Right cardiac atrium (tissue), 5 donors: ENCODE measurements around the gene CNTRL. TPM values are rescaled to one million over a fixed set of nuclear protein-coding genes. Genes with fewer than 3 reads are reported as not detected.
"Not testable (repeated sequence)": the region's sequence is repeated elsewhere in the genome, so short reads cannot be mapped to it uniquely, and the experiment has no call there.

Experiments used
- ATAC-seq, 2 donors: fragments of 200-7000 bp; cut with Tn5 transposase; one replicate each; pipeline versions ENCODE4 v1.8.0 to v1.9.1; 2020; ENCODE audit warnings: moderate library complexity in 2 of 2, mild to moderate bottlenecking in 1 of 2
- DNase-seq, 3 donors: peaks; one replicate each; pipeline ENCODE4 v3.0.0-alpha.2; 2020
- H3K27ac ChIP-seq: one replicate; pipeline ENCODE4 v1.5.1; 2013; ENCODE audit warnings: mild to moderate bottlenecking, low read length, control low read depth, moderate library complexity
- H3K27me3 ChIP-seq: one replicate; pipeline ENCODE4 v1.6.1; 2013; ENCODE audit not compliant: control insufficient read depth, insufficient read depth
- H3K4me1 ChIP-seq: one replicate; pipeline ENCODE4 v1.6.1; 2013; ENCODE audit warnings: low read length; ENCODE audit not compliant: control insufficient read depth, insufficient read depth
- H3K4me3 ChIP-seq: one replicate; pipeline ENCODE4 v1.5.1; 2013; ENCODE audit warnings: low read length, control low read depth
- H3K9me3 ChIP-seq: one replicate; pipeline ENCODE4 v1.6.1; 2013; ENCODE audit warnings: low read length; ENCODE audit not compliant: control insufficient read depth
- WGBS: extraction: QIAGEN DNeasy Blood & Tissue Kit; methylation state at CpG from one replicate; pipeline ENCODE4 v1.1.7; 2013; 5-methylcytosine and 5-hydroxymethylcytosine counted together
- intact Hi-C, 4 donors: fragments of 100-400 bp; cut with DNase I; formaldehyde crosslinking; loops; one replicate each; pipeline versions ENCODE4 v1.11.0 to v1.14.0; 2022 to 2023
- polyA plus RNA-seq: library from polyadenylated mRNA; stranded (reverse); fragments of 200-250 nt; gene quantifications from one replicate; pipeline ENCODE4 v1.2.3, GENCODE V29; 2013
- total RNA-seq, 4 donors: library from RNA; stranded (reverse); fragmentation: NEBNext Ultra II Directional; extraction: Animal tissue kit (Norgen Biotek cat#: 25700); gene quantifications; one replicate each; pipeline ENCODE4 v1.2.1, GENCODE V29; 2021
- donor health status: healthy with polysubstance abuse.
- donor health status: DM: no; HTN: yes; CAD: no.
- donor health status: DM: no; HTN: no; CAD: no.
- donor health status: DM: no; HTN: yes; CAD: no; lungs with severe emphysema.
- donor health status: DM: yes; HTN: yes; CAD: no.

Gene CNTRL
- total and polyA plus RNA-seq, 5 donors, result 3.4 to 6.4 (median 5.4) TPM

DNA sequence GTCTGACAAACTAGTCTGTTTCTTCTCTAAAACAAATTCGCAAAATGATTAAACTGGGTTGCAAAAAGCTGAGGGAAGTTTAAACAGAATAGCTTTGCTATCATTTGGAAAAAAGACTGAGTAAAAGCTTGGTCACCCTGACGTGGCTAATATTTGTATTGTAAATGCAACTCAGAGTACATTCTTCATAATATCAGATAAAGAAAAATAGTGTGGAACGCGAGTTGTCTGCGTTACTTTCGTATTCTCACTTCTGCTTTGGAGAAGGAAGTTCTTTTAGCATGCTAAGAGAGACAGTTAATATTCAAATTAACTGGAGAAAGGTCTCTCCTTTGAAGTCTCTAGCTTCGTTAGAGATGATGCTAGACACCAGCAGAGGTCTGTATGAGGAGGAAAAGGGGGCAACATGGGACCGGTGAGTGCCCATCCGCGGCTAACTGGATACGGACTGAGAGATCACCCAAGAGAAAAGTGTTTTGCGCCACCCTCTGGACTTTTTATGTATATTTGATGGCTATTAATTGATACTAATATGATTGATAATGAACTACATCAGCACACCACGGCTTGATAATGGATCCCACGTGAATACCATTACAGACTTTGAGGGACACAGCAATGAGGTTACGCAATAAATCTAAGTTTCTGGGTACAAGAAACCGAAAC lies 2.9 kb upstream of the CNTRL start:
- intact Hi-C loops, result no loop called here
- H3K4me1 ChIP-seq, result no peaks in the 10 kb centered on the region
- no peaks in the 10 kb centered on the region for H3K9me3 ChIP-seq
- H3K27ac ChIP-seq, result no peak overlapping the region
- H3K27me3 ChIP-seq, result no peaks in the 10 kb centered on the region
- WGBS, result 27% methylated on average over 16 of the region's 16 CpGs
- no peak for ATAC-seq
- peak in 2 of 3 donors; percentile 43 to 50 for DNase-seq
- H3K4me3 ChIP-seq, result peak overlapping the region; percentile 47

DNA sequence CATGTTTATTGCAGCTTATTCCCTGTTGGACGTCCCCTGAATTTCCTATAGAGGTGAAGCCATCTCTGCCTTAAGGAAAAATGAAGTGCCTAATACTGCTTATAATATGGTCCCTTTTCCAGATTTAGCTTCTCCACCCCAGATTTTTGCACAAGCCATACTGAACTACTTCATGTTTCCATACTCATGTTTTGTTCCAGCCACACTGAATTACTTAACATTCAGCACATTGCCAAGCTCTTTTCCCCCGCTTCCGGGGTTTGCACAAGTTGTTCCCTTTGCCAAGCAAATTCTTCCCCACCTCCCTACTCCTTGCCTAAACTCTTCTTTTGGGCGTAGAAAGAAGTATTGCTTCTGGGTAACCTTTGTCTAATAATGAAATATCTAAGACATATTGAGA lies 1.7 kb upstream of the CNTRL start:
- WGBS, result 47% methylated on average over 4 of the region's 4 CpGs

DNA sequence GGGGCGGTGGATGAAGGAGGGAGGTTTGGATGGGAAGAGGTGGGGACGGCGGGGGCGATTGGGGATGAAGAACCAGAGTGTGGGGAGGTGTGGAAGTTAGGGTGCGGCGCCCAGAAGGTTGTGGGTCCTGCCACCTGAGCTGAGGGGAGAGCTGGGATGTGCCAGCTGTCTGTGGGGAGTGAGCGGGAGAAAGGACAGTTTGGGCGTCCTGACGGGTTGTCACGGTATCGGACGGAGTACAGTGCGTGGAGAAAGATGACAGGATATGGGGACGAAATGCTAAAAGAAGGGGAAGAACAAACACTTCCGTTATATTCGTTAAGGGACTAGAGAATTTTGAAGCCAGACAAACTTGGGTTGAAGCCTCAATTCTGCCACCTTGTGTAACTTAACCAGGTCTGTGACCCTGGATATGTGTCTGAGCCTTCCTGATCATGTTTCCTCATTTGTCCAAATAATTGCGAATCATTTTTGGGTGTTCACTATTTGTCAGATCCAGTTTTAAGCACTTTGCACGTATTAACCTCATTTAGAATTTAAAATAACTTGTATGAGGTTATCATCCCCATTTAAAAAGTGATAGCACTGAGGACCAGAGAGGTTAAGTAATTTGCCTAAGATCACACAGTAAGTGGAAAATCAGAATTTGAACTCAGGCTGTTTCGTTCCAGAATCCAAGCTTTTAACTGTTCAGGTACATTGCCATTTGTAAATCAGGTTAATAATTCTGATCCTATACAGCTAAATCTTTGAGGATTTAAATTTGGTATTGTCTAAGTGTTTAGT lies 689 bp downstream of the CNTRL start:
- Histone ChIP-seq H3K4me3 (peak overlapping the region; percentile 73), H3K27me3 (no peaks in the 10 kb centered on the region), H3K27ac (peak overlapping the region; percentile 83), H3K4me1 (no peaks in the 10 kb centered on the region), H3K9me3 (no peaks in the 10 kb centered on the region)
- ATAC-seq (no peak), DNase-seq (no peak)
- intact Hi-C loops, result no loop called here
- 6% methylated on average over 19 of the region's 19 CpGs for WGBS

More for the DNA sequence above, 1.7 kb upstream of the CNTRL start:
- intact Hi-C loops, result no loop called here
- Histone ChIP-seq H3K9me3 (no peaks in the 10 kb centered on the region), H3K27me3 (no peaks in the 10 kb centered on the region), H3K4me1 (no peaks in the 10 kb centered on the region), H3K4me3 (no peak overlapping the region), H3K27ac (no peak overlapping the region)
- ATAC-seq (peak; percentile 6 to 37), DNase-seq (peak; percentile 41 to 75 (median 60))

GRCh38 chr9:121082075-121082474 lies 7.3 kb downstream of the CNTRL start:
- Histone ChIP-seq H3K27ac (no peak overlapping the region), H3K9me3 (no peaks in the 10 kb centered on the region), H3K4me1 (no peaks in the 10 kb centered on the region), H3K4me3 (no peak overlapping the region), H3K27me3 (no peaks in the 10 kb centered on the region)
- no peak for DNase-seq
- ATAC-seq, result no peak
- 76% methylated on average over 1 of the region's 1 CpG for WGBS
- intact Hi-C loops, result no loop called here

- intact Hi-C loops, result no loop called here
- 91% methylated on average over 1 of the region's 1 CpG for WGBS
Measured at GRCh38 chr9:121085661-121086060, 10.9 kb downstream of the CNTRL start.

GRCh38 chr9:121088576-121088975 lies 13.8 kb downstream of the CNTRL start:
- Histone ChIP-seq H3K9me3 (no peaks in the 10 kb centered on the region), H3K4me1 (no peaks in the 10 kb centered on the region), H3K27me3 (no peaks in the 10 kb centered on the region), H3K4me3 (no peak overlapping the region), H3K27ac (no peak overlapping the region)
- 82% methylated on average over 3 of the region's 3 CpGs for WGBS
- ATAC-seq, result no peak
- no peak for DNase-seq
- intact Hi-C loops, result no loop called here

More at GRCh38 chr9:121085661-121086060, 10.9 kb downstream of the CNTRL start:
- Histone ChIP-seq H3K9me3 (no peaks in the 10 kb centered on the region), H3K27me3 (no peaks in the 10 kb centered on the region), H3K4me3 (no peak overlapping the region), H3K27ac (no peak overlapping the region), H3K4me1 (no peaks in the 10 kb centered on the region)
- DNase-seq, result no peak
- ATAC-seq, result no peak

GRCh38 chr9:121090743-121091142 lies 16.0 kb downstream of the CNTRL start:
- ATAC-seq, intact Hi-C loops: not testable (repeated sequence)

DNA sequence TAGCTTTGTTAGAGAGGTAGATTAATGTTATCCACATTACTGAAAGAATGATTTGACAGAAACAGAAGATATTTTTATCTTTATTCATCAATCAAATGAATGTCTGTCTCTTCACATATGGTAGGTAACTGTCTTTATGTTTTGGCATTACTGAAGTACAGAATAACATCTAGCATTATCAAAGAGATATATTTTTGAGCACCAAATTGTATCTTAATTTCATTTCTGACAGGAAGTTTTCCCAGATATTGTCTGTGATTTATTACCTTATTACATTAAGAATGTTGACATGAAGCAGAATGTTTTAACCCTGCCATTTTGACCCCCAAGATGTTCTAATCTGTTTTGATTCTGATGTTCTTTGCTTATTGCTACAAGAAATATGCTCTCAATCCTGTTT lies 20.3 kb downstream of the CNTRL start:
- H3K9me3 ChIP-seq, result no peaks in the 10 kb centered on the region
- no peaks in the 10 kb centered on the region for H3K27me3 ChIP-seq
- no peak for ATAC-seq
- H3K4me1 ChIP-seq, result no peaks in the 10 kb centered on the region
- intact Hi-C loops, result no loop called here
- no peak overlapping the region for H3K27ac ChIP-seq
- no peak for DNase-seq
- no peak overlapping the region for H3K4me3 ChIP-seq

More at GRCh38 chr9:121090743-121091142, 16.0 kb downstream of the CNTRL start:
- 89% methylated on average over 6 of the region's 6 CpGs for WGBS
- not testable (repeated sequence) for H3K9me3 ChIP-seq, H3K4me3 ChIP-seq, DNase-seq, H3K27ac ChIP-seq, H3K4me1 ChIP-seq, H3K27me3 ChIP-seq

- WGBS, result 78% methylated on average over 5 of the region's 5 CpGs
- H3K4me3 ChIP-seq, result no peak overlapping the region
- no peak for ATAC-seq
- H3K27me3 ChIP-seq, result no peaks in the 10 kb centered on the region
- no peak overlapping the region for H3K27ac ChIP-seq
- no peak for DNase-seq
- no peaks in the 10 kb centered on the region for H3K4me1 ChIP-seq
- H3K9me3 ChIP-seq, result no peaks in the 10 kb centered on the region
- intact Hi-C loops, result no loop called here
Measured at GRCh38 chr9:121098567-121099198, 23.9 kb downstream of the CNTRL start.

DNA sequence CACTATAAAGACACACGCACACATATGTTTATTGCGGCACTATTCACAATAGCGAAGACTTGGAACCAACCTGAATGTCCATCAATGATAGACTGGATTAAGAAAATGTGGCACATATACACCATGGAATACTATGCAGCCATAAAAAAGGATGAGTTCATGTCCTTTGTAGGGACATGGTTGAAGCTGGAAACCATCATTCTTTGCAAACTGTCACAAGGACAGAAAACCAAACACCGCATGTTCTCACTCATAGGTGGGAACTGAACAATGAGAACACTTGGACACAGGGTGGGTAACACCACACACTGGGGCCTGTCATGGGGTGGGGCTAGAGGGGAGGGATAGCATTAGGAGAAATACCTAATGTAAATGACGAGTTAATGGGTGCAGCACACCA lies 29.3 kb downstream of the CNTRL start:
- WGBS, result 96% methylated on average over 5 of the region's 5 CpGs
- H3K27me3 ChIP-seq, H3K4me1 ChIP-seq, H3K9me3 ChIP-seq, intact Hi-C loops, H3K27ac ChIP-seq, DNase-seq, ATAC-seq, H3K4me3 ChIP-seq: not testable (repeated sequence)

- no peak for ATAC-seq
- Histone ChIP-seq H3K4me3 (no peak overlapping the region), H3K27me3 (no peaks in the 10 kb centered on the region), H3K4me1 (peaks cover 1% of the 10 kb centered on the region), H3K9me3 (no peaks in the 10 kb centered on the region), H3K27ac (no peak overlapping the region)
- DNase-seq, result no peak
- intact Hi-C loops, result no loop called here
- WGBS, result 70% methylated on average over 2 of the region's 2 CpGs
Measured at GRCh38 chr9:121105531-121105930, 30.8 kb downstream of the CNTRL start.
